GM21390 (cell line): Measurements from ENCODE around the gene ZNF587B.
"Not testable (repeated sequence)": the region's sequence is repeated elsewhere in the genome, so short reads cannot be mapped to it uniquely, and the experiment has no call there.

Experiments
- ATAC-seq: cut with Tn5 transposase; IDR thresholded peaks from one replicate; pipeline ENCODE4 v1.9.1; 2021; ENCODE audit not compliant: unreplicated experiment

ZNF587B gene

GRCh38 chr19:57818378-57818777 lies 11.7 kb upstream of the ZNF587B start:
- no peak for ATAC-seq

- ATAC-seq, result peak; percentile 83
Observed at GRCh38 chr19:57819475-57820148, 10.5 kb upstream of the ZNF587B start.

- ATAC-seq, result no peak
Observed at GRCh38 chr19:57820599-57820998, 9.5 kb upstream of the ZNF587B start.

- ATAC-seq, result not testable (repeated sequence)
Observed at GRCh38 chr19:57821095-57821494, 9.0 kb upstream of the ZNF587B start.

- ATAC-seq, result not testable (repeated sequence)
Observed at GRCh38 chr19:57821501-57821900, 8.6 kb upstream of the ZNF587B start.

- ATAC-seq, result not testable (repeated sequence)
Observed at GRCh38 chr19:57823155-57823554, 6.9 kb upstream of the ZNF587B start.

GRCh38 chr19:57823608-57824007 lies 6.5 kb upstream of the ZNF587B start:
- not testable (repeated sequence) for ATAC-seq

GRCh38 chr19:57825511-57825910 lies 4.6 kb upstream of the ZNF587B start:
- no peak for ATAC-seq

GRCh38 chr19:57829316-57829715 lies 783 bp upstream of the ZNF587B start:
- ATAC-seq, result no peak

- not testable (repeated sequence) for ATAC-seq
Observed at GRCh38 chr19:57836991-57837390, 6.9 kb downstream of the ZNF587B start.

- ATAC-seq, result not testable (repeated sequence)
Observed at GRCh38 chr19:57838622-57839191, 8.6 kb downstream of the ZNF587B start.

GRCh38 chr19:57841122-57841763 lies 11.1 kb downstream of the ZNF587B start:
- ATAC-seq, result no peak

- not testable (repeated sequence) for ATAC-seq
Observed at GRCh38 chr19:57847164-57847563, 17.1 kb downstream of the ZNF587B start.

- peak; percentile 33 for ATAC-seq
Observed at GRCh38 chr19:57849162-57849665, 19.1 kb downstream of the ZNF587B start.

GRCh38 chr19:57849666-57850473 lies 19.8 kb downstream of the ZNF587B start, which contains the start of gene ZNF587:
ZNF587 (plus strand) TSS chr19:57849859; CDS start chr19:57850039, 180 bp downstream.
- peak; percentile 92 for ATAC-seq

GRCh38 chr19:57850553-57851017 lies 20.5 kb downstream of the ZNF587B start:
- ATAC-seq, result no peak

GRCh38 chr19:57851812-57852603 lies 21.9 kb downstream of the ZNF587B start:
- ATAC-seq, result not testable (repeated sequence)

GRCh38 chr19:57854117-57854516 lies 24.0 kb downstream of the ZNF587B start:
- not testable (repeated sequence) for ATAC-seq

- ATAC-seq, result not testable (repeated sequence)
Observed at GRCh38 chr19:57862351-57862750, 32.3 kb downstream of the ZNF587B start.

- ATAC-seq, result no peak
Observed at GRCh38 chr19:57867868-57868492, 37.9 kb downstream of the ZNF587B start.
